ENCODE data around the gene TRMT44. TPM values are rescaled to one million over a fixed set of nuclear protein-coding genes. Genes with fewer than 3 reads are reported as not detected.
"Not testable (repeated sequence)": the region's sequence is repeated elsewhere in the genome, so short reads cannot be mapped to it uniquely, and the experiment has no call there.

TRMT44 gene
- total RNA-seq, 1 donor from 2014 or later = 39.2 TPM

DNA sequence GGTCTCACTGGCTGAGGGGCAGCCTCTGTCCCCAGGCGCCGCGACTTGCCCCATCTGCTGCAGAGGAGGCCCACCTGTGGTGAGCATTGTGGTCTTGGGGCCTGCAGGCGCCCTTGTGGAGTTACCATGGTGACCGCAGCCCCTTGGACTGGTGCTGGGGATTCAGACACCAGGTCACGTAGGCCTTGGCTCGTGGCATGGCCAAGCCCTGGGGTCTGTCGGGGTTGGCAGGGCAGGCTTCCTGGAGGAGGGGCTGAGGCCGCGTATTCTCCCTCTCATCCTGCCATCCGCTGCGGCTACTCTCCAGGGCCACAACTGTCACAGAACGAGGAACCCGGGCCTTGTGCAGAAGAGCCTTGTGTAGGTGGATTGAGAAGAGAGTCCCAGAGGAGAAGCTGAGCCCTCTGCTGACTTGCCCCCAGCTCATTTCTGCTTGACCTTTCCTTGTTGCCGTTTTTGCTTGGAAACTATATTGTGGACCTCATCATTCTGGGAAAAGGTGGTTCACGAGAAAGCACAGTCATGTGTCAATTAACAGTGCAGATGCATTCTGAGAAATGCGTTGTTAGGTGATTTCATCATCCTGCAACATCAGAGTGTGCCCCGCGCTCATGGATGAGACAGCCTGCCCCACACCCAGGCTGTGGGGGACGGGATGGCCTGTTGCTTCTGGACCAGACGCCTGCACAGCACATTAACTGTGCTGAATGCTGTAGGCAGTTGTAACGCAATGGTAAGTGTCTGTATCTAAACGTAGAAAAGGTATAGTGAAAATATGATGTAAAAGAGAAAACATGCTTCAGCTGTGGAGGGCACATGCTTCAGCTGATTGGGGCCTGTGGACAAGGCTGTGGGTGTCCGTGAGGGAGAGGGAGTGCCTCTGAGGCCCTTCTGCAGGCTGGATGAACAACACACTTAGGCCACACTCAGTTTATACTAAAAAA, 38.5 kb downstream of the TRMT44 start:
- Mint-ChIP-seq H3K9me3 (no peaks in the 10 kb centered on the region), H3K36me3 (ENCODE audit: low read depth) (no peaks in the 10 kb centered on the region), H3K27ac (no peak overlapping the region), H3K4me3 (no peak overlapping the region), H3K4me1 (ENCODE audit: low read depth) (no peaks in the 10 kb centered on the region), H3K27me3 (ENCODE audit: insufficient read depth) (no peaks in the 10 kb centered on the region)
- DNase-seq (ENCODE audit: low spot score) = no peak
- intact Hi-C loops (cut with micrococcal nuclease) = no loop called here

GRCh38 chr4:8480221-8480620, 39.6 kb downstream of the TRMT44 start:
- intact Hi-C loops (cut with micrococcal nuclease) = no loop called here

DNA sequence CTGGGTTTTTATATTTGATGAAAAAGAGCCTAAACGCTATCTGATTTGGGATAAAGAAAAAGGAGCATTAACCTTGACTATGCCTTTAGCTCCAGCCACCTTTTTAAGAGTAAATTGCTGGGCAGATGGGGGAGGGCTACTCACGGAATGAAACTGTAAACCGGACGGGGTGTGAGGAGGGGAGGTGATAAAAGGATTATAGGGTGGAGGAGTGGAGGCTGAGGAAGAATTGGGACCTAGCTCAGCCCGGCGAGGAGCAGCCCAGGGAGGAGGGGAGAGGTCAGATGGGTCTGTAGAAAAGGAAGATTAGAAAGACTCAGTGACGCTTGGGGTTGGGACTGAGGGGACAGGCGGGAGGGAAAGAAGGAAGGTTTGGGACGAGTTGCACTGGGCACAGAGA, 46.1 kb downstream of the TRMT44 start:
- H3K36me3 Mint-ChIP-seq (ENCODE audit: low read depth); intact Hi-C loops (cut with micrococcal nuclease); DNase-seq (ENCODE audit: low spot score); H3K4me3 Mint-ChIP-seq; H3K9me3 Mint-ChIP-seq; H3K27me3 Mint-ChIP-seq (ENCODE audit: insufficient read depth); H3K4me1 Mint-ChIP-seq (ENCODE audit: low read depth); H3K27ac Mint-ChIP-seq: not testable (repeated sequence)

More at GRCh38 chr4:8480221-8480620, 39.6 kb downstream of the TRMT44 start:
- Mint-ChIP-seq H3K9me3 (no peaks in the 10 kb centered on the region), H3K4me1 (ENCODE audit: low read depth) (no peaks in the 10 kb centered on the region), H3K36me3 (ENCODE audit: low read depth) (no peaks in the 10 kb centered on the region), H3K27ac (no peak overlapping the region), H3K27me3 (ENCODE audit: insufficient read depth) (no peaks in the 10 kb centered on the region), H3K4me3 (no peak overlapping the region)
- no peak for DNase-seq (ENCODE audit: low spot score)

GRCh38 chr4:8488791-8489369, 48.3 kb downstream of the TRMT44 start:
- intact Hi-C loops (cut with micrococcal nuclease) = no loop called here
- H3K36me3 Mint-ChIP-seq (ENCODE audit: low read depth) = no peaks in the 10 kb centered on the region
- H3K27me3 Mint-ChIP-seq (ENCODE audit: insufficient read depth) = no peaks in the 10 kb centered on the region
- no peaks in the 10 kb centered on the region for H3K9me3 Mint-ChIP-seq
- no peak overlapping the region for H3K27ac Mint-ChIP-seq
- DNase-seq (ENCODE audit: low spot score) = no peak
- no peak overlapping the region for H3K4me3 Mint-ChIP-seq
- H3K4me1 Mint-ChIP-seq (ENCODE audit: low read depth) = no peaks in the 10 kb centered on the region

GRCh38 chr4:8491478-8491877, 50.9 kb downstream of the TRMT44 start:
- H3K4me1 Mint-ChIP-seq (ENCODE audit: low read depth); H3K27ac Mint-ChIP-seq; H3K4me3 Mint-ChIP-seq; intact Hi-C loops (cut with micrococcal nuclease); H3K27me3 Mint-ChIP-seq (ENCODE audit: insufficient read depth); H3K9me3 Mint-ChIP-seq; H3K36me3 Mint-ChIP-seq (ENCODE audit: low read depth); DNase-seq (ENCODE audit: low spot score): not testable (repeated sequence)

GRCh38 chr4:8492174-8492573, 51.6 kb downstream of the TRMT44 start:
- H3K36me3 Mint-ChIP-seq (ENCODE audit: low read depth) = no peaks in the 10 kb centered on the region
- no peaks in the 10 kb centered on the region for H3K9me3 Mint-ChIP-seq
- H3K27me3 Mint-ChIP-seq (ENCODE audit: insufficient read depth) = no peaks in the 10 kb centered on the region
- no peak overlapping the region for H3K4me3 Mint-ChIP-seq
- intact Hi-C loops (cut with micrococcal nuclease) = no loop called here
- DNase-seq (ENCODE audit: low spot score) = no peak
- H3K27ac Mint-ChIP-seq = no peak overlapping the region
- H3K4me1 Mint-ChIP-seq (ENCODE audit: low read depth) = no peaks in the 10 kb centered on the region

GRCh38 chr4:8493484-8493883, 52.9 kb downstream of the TRMT44 start:
- Mint-ChIP-seq H3K27ac (peak overlapping the region; percentile 42), H3K9me3 (peaks cover 4% of the 10 kb centered on the region), H3K4me3 (no peak overlapping the region), H3K27me3 (ENCODE audit: insufficient read depth) (no peaks in the 10 kb centered on the region), H3K4me1 (ENCODE audit: low read depth) (no peaks in the 10 kb centered on the region), H3K36me3 (ENCODE audit: low read depth) (no peaks in the 10 kb centered on the region)
- no peak for DNase-seq (ENCODE audit: low spot score)
- intact Hi-C loops (cut with micrococcal nuclease) = no loop called here

DNA sequence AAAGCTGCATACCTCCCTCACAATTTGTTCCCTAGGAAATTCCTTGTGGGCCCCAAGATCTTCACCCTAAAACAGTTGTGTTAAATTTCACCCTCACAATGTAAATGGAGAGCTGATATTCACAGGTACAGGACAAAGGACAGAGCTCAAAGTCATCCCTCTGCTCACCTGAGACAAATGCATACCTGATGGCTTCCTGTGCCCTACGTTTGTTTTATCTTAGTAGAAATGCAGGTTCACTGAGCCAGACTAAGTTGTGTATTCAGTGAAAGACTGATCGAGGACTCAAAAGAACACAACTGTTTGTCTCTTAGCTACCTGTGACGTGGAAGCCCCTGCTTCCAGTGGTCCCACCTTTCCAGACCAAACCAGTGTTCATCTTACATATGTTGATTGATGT, 53.6 kb downstream of the TRMT44 start:
- Mint-ChIP-seq H3K9me3 (peaks cover 4% of the 10 kb centered on the region), H3K27ac (no peak overlapping the region), H3K4me1 (ENCODE audit: low read depth) (no peaks in the 10 kb centered on the region), H3K27me3 (ENCODE audit: insufficient read depth) (no peaks in the 10 kb centered on the region), H3K4me3 (no peak overlapping the region), H3K36me3 (ENCODE audit: low read depth) (no peaks in the 10 kb centered on the region)
- intact Hi-C loops (cut with micrococcal nuclease) = no loop called here
- no peak for DNase-seq (ENCODE audit: low spot score)

DNA sequence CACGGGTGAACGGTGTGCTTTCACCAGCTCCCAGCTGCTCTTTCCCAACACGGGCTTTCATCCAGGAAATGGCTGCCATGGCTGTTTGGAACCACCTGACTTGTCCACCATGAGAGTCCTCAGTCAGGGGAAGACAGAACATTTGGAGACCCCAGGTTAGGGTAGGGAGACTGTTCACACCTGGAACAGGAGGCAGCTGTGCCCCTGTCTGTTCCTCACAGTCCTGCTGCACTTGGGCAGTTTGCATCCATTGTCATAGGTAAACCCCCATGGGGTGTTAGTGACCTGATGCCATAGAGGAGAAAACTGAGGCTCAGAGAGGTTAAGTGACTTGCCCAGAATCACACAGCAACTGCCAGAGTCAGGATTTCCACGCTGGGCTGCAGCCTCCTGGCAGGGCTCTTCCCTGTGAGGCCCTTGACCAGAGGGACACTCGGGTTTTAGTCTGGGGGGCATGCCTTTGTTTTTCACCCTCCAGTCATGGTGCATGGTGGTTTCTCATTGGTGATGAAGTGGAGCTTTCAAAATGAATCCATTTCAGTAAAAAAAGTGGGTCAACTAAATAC, 54.5 kb downstream of the TRMT44 start:
- H3K4me1 Mint-ChIP-seq (ENCODE audit: low read depth) = no peaks in the 10 kb centered on the region

GRCh38 chr4:8495803-8496202, 55.2 kb downstream of the TRMT44 start:
- no peaks in the 10 kb centered on the region for H3K36me3 Mint-ChIP-seq (ENCODE audit: low read depth)
- no peaks in the 10 kb centered on the region for H3K27me3 Mint-ChIP-seq (ENCODE audit: insufficient read depth)
- H3K4me1 Mint-ChIP-seq (ENCODE audit: low read depth) = no peaks in the 10 kb centered on the region
- no peak overlapping the region for H3K4me3 Mint-ChIP-seq
- no peak for DNase-seq (ENCODE audit: low spot score)
- peaks cover 4% of the 10 kb centered on the region for H3K9me3 Mint-ChIP-seq
- H3K27ac Mint-ChIP-seq = no peak overlapping the region
- intact Hi-C loops (cut with micrococcal nuclease) = no loop called here

More for the DNA sequence above, 54.5 kb downstream of the TRMT44 start:
- peaks cover 4% of the 10 kb centered on the region for H3K9me3 Mint-ChIP-seq
- H3K4me3 Mint-ChIP-seq = no peak overlapping the region
- DNase-seq (ENCODE audit: low spot score) = no peak
- H3K27ac Mint-ChIP-seq = no peak overlapping the region
- no peaks in the 10 kb centered on the region for H3K36me3 Mint-ChIP-seq (ENCODE audit: low read depth)
- intact Hi-C loops (cut with micrococcal nuclease) = no loop called here
- H3K27me3 Mint-ChIP-seq (ENCODE audit: insufficient read depth) = no peaks in the 10 kb centered on the region

DNA sequence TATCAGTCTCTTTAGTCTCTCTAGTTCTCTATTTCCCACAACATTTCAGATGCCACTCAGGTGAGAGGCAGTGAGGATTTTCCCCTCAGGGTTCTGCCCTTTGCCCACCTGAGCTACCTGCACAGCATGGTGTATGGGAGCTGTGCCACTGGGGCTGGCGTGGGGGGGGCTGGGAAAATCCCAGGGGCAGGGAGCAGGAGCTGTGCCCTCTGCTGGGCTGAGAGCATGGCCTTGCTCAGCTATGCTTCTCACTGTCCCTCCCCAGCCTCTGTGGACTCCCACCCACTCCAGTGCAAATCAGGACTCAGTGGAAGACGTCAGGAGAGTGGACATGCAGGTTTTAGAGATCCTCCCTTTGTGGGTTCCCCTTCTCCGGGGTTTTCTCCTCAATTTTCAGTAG, 57.2 kb downstream of the TRMT44 start:
- H3K4me1 Mint-ChIP-seq (ENCODE audit: low read depth) = no peaks in the 10 kb centered on the region
- H3K27ac Mint-ChIP-seq = no peak overlapping the region
- no peaks in the 10 kb centered on the region for H3K36me3 Mint-ChIP-seq (ENCODE audit: low read depth)
- peaks cover 4% of the 10 kb centered on the region for H3K9me3 Mint-ChIP-seq
- no peak overlapping the region for H3K4me3 Mint-ChIP-seq
- no peaks in the 10 kb centered on the region for H3K27me3 Mint-ChIP-seq (ENCODE audit: insufficient read depth)
- intact Hi-C loops (cut with micrococcal nuclease) = no loop called here
- no peak for DNase-seq (ENCODE audit: low spot score)

DNA sequence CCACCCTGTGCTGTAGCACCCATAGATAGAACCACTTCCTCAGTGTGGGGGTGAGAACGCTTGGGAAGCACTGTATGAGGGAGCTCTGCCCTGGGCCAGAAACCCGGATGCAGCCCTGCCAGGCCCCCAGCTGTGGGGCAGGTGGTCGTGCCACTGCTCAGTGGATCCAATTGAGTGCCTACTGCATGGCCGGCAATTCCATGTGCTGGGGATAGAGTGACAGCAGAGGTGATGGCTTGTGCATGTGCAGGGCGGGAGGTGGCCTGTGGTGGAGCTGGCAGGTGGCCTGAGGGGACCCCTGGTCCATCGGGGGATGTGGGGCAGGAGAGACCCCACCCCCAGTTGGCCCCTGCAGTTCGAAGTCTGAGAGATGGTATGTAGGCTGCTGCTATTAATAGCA, 60.4 kb downstream of the TRMT44 start:
- intact Hi-C loops (cut with micrococcal nuclease) = no loop called here
- no peak for DNase-seq (ENCODE audit: low spot score)
- no peaks in the 10 kb centered on the region for H3K27me3 Mint-ChIP-seq (ENCODE audit: insufficient read depth)
- H3K27ac Mint-ChIP-seq = no peak overlapping the region
- H3K4me3 Mint-ChIP-seq = no peak overlapping the region
- H3K36me3 Mint-ChIP-seq (ENCODE audit: low read depth) = no peaks in the 10 kb centered on the region
- H3K9me3 Mint-ChIP-seq = peaks cover 4% of the 10 kb centered on the region
- H3K4me1 Mint-ChIP-seq (ENCODE audit: low read depth) = no peaks in the 10 kb centered on the region

- H3K4me3 Mint-ChIP-seq = no peak overlapping the region
- no peaks in the 10 kb centered on the region for H3K4me1 Mint-ChIP-seq (ENCODE audit: low read depth)
- intact Hi-C loops (cut with micrococcal nuclease) = no loop called here
- H3K27me3 Mint-ChIP-seq (ENCODE audit: insufficient read depth) = no peaks in the 10 kb centered on the region
- no peak for DNase-seq (ENCODE audit: low spot score)
- no peak overlapping the region for H3K27ac Mint-ChIP-seq
- H3K36me3 Mint-ChIP-seq (ENCODE audit: low read depth) = no peaks in the 10 kb centered on the region
- peaks cover 4% of the 10 kb centered on the region for H3K9me3 Mint-ChIP-seq
These were observed 61.2 kb downstream of the TRMT44 start for GRCh38 chr4:8501781-8502180.
